ENCODE measurements around the gene ADA. TPM values are rescaled to one million over a fixed set of nuclear protein-coding genes. Genes with fewer than 3 reads are reported as not detected.

Gene ADA
- total RNA-seq, 1 donor from 2014 or later = 19.2 TPM

DNA sequence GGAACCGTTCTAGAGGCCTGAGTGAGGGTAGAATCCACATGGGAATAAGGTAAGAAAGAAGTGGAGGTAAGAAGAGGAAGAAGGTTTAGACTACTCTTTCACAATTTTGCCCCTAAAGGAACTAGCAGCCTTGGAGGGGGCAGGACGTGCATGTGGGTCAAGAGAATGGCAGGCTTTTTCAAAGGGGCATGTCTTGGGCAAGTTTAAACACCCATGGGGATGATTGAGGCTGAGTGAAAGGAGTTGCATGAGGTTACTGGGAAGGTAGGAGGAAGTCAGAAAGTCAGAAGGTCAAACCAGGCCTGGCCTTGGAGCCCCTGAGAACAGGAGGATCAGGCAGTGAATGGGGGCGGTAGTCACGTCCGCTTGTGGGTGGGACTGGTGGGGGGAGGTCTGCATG, 10.2 kb downstream of the ADA start:
- TF ChIP-seq, protein P1, sequence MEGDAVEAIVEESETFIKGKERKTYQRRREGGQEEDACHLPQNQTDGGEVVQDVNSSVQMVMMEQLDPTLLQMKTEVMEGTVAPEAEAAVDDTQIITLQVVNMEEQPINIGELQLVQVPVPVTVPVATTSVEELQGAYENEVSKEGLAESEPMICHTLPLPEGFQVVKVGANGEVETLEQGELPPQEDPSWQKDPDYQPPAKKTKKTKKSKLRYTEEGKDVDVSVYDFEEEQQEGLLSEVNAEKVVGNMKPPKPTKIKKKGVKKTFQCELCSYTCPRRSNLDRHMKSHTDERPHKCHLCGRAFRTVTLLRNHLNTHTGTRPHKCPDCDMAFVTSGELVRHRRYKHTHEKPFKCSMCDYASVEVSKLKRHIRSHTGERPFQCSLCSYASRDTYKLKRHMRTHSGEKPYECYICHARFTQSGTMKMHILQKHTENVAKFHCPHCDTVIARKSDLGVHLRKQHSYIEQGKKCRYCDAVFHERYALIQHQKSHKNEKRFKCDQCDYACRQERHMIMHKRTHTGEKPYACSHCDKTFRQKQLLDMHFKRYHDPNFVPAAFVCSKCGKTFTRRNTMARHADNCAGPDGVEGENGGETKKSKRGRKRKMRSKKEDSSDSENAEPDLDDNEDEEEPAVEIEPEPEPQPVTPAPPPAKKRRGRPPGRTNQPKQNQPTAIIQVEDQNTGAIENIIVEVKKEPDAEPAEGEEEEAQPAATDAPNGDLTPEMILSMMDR (IDR thresholded peaks at IDR 0.05; ENCODE audit: insufficient read depth, low read length, poor library complexity, severe bottlenecking) = no peak
- H3K36me3 ChIP-seq (ENCODE audit: control insufficient read depth, insufficient read depth, low read length) = no peaks in the 10 kb centered on the region
- H3K27me3 ChIP-seq (ENCODE audit: control insufficient read depth, insufficient read depth, low read length) = no peaks in the 10 kb centered on the region
- no peak for DNase-seq (ENCODE audit: low read depth)
- no peak overlapping the region for H3K4me3 ChIP-seq (ENCODE audit: low read depth, low read length)

DNA sequence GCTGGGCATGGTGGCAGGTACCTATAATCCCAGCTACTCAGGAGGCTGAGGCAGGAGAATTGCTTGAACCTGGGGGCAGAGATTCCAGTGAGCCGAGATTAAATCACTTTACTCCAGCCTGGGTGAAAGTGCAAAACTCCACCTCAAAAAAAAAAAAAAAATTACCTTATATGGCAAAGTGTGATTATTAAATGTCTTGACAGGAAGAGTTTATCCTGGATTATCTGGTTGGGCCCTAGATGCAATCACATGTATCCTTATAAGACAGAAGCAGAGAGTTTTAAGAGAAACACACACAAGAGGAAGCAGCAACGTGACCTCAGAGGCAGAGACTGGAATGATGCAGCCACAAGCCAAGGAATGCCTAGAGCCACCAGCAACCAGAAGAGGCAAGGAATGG, 11.0 kb downstream of the ADA start:
- no peak for DNase-seq (ENCODE audit: low read depth)
- Histone ChIP-seq H3K27me3 (ENCODE audit: control insufficient read depth, insufficient read depth, low read length) (no peaks in the 10 kb centered on the region), H3K36me3 (ENCODE audit: control insufficient read depth, insufficient read depth, low read length) (no peaks in the 10 kb centered on the region), H3K4me3 (ENCODE audit: low read depth, low read length) (no peak overlapping the region)
- TF ChIP-seq, protein P1 (IDR thresholded peaks at IDR 0.05; ENCODE audit: insufficient read depth, low read length, poor library complexity, severe bottlenecking) = no peak

DNA sequence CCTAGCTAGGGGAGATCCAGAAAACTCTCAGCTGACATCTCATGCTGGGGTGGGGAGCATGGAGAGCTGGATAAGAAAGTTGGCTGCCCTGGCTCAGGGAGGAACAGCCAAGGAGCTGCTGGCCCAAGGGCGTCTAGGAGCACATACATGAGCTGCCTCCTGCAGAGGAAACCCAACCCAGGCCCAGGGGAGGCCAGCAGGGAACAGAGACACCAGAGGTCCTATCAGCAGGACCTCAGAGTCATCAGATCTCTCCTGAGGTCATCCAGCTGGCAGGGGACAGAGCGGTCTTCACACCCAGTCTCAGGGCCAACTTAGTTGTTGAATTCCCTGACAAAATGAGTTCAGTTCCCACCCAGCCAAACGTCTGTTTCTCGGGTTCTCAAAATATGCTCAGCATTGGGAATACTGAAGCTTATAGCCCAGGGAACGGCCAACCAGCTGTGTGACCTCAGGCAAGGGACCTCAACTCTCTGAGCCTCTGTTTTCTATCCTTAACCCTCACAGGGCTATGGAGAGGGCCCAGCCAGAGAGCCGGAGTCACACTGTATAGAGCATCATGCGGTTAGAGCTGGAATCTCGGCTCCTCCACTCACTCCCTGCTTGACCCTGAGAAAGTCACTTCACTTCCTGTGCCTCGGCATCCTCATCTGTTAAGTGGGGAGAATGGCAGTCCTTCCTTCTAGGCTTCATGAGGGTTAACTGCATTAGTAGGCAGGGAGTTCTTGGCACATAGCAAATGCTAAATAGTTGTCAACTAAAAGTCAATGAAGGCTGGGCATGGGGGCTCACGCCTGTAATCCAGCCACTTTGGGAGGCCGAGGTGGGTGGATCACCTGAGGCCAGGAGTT, 13.8 kb downstream of the ADA start:
- H3K36me3 ChIP-seq (ENCODE audit: control insufficient read depth, insufficient read depth, low read length) = no peaks in the 10 kb centered on the region
- no peak overlapping the region for H3K4me3 ChIP-seq (ENCODE audit: low read depth, low read length)
- DNase-seq (ENCODE audit: low read depth) = no peak
- TF ChIP-seq, protein P1 (IDR thresholded peaks at IDR 0.05; ENCODE audit: insufficient read depth, low read length, poor library complexity, severe bottlenecking) = no peak
- H3K27me3 ChIP-seq (ENCODE audit: control insufficient read depth, insufficient read depth, low read length) = no peaks in the 10 kb centered on the region

DNA sequence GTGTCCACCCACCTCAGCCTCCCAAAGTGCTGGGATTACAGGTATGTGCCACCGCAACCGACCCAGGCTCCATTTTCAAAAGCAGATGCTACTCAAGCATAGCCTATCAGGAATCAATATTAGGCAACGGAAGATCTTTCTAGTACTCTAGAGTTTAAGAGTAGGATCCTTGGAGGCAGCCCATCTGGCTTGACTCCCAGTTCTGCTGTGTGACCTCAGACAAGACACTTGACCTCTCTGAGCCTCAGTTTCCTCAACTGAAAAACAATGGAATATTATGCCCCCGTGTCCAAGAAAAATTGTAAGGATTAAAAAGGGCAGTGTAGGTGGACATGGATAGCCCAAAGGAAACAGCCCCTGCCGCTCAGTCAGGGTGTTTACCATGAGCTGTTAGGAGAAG, 14.5 kb downstream of the ADA start:
- Histone ChIP-seq H3K27me3 (ENCODE audit: control insufficient read depth, insufficient read depth, low read length) (no peaks in the 10 kb centered on the region), H3K4me3 (ENCODE audit: low read depth, low read length) (no peak overlapping the region), H3K36me3 (ENCODE audit: control insufficient read depth, insufficient read depth, low read length) (no peaks in the 10 kb centered on the region)
- TF ChIP-seq, protein P1 (IDR thresholded peaks at IDR 0.05; ENCODE audit: insufficient read depth, low read length, poor library complexity, severe bottlenecking) = no peak
- no peak for DNase-seq (ENCODE audit: low read depth)

DNA sequence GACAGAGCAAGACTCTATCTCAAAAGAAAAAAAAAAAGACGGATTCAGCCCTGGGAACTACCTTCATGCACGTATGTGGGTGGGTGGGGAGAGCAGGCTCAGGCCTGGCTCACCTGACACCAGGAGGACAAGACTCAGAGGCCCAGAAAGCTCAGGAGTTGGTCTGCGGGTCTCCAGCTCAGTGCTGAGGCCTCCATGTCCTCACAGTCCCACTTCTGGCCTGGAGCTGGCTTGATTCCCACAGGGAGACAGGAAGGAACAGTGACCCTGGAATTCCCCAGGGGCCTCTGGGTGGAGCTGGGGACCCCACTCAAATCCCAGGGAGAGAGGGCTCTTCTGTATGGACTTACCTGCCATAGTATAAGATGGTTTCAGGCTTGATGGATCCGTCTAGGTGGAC, 15.6 kb downstream of the ADA start:
- H3K36me3 ChIP-seq (ENCODE audit: control insufficient read depth, insufficient read depth, low read length) = no peaks in the 10 kb centered on the region
- no peak for DNase-seq (ENCODE audit: low read depth)
- no peaks in the 10 kb centered on the region for H3K27me3 ChIP-seq (ENCODE audit: control insufficient read depth, insufficient read depth, low read length)
- TF ChIP-seq, protein P1 (IDR thresholded peaks at IDR 0.05; ENCODE audit: insufficient read depth, low read length, poor library complexity, severe bottlenecking) = no peak
- H3K4me3 ChIP-seq (ENCODE audit: low read depth, low read length) = no peak overlapping the region

Data from kidney epithelial cell (primary cell).